ENCODE measurements around the gene KRTAP10-9.

The KRTAP10-9 gene

GRCh38 chr21:44670642-44671432, 43.9 kb downstream of the KRTAP10-9 start:
- DNase-seq: no peak

GRCh38 chr21:44671911-44672310, 45.0 kb downstream of the KRTAP10-9 start:
- DNase-seq: no peak

GRCh38 chr21:44677881-44678280, 51.0 kb downstream of the KRTAP10-9 start:
- no peak for DNase-seq

Measured in NCI-H774 (cell line).